Right atrium auricular region (tissue), 2 donors: ENCODE data around the gene HOXA2. TPM values are rescaled to one million over a fixed set of nuclear protein-coding genes. Genes with fewer than 3 reads are reported as not detected.

ENCODE experiments used
- DNase-seq: peaks from one replicate; pipeline ENCODE4 v3.0.0-alpha.2; 2019; ENCODE audit warnings: low spot score
- H3K27ac ChIP-seq, 2 donors: fragments of 200-600 bp; sonication (generic); 1 replicate in 1 of 2; 2 replicates in 1 of 2; pipeline ENCODE4 v1.5.1; 2016 to 2019
- H3K27me3 ChIP-seq, 2 donors: fragments of 200-600 bp; sonication (generic); one replicate each; pipeline versions ENCODE4 v1.5.1 to v1.6.0; 2017 to 2019
- H3K36me3 ChIP-seq: fragments of 200-600 bp; sonication (generic); one replicate; pipeline ENCODE4 v1.5.1; 2016
- H3K4me1 ChIP-seq, 2 donors: fragments of 200-600 bp; sonication (generic); one replicate each; pipeline versions ENCODE4 v1.5.1 to v1.6.0; 2017 to 2019
- H3K4me3 ChIP-seq, 2 donors: fragments of 200-600 bp; sonication (generic); 1 replicate in 1 of 2; 2 replicates in 1 of 2; pipeline ENCODE4 v1.5.1; 2017 to 2019; ENCODE audit warnings: mild to moderate bottlenecking in 1 of 2, moderate library complexity in 1 of 2
- H3K9me3 ChIP-seq, 2 donors: fragments of 200-600 bp; sonication (generic); one replicate each; pipeline ENCODE4 v1.5.1; 2019
- CTCF ChIP-seq, 2 donors: fragments of 200-600 bp; sonication (generic); IDR thresholded peaks; one replicate each; pipeline ENCODE4 v1.5.1; 2019; ENCODE audit warnings: antibody characterized with exemption in 2 of 2
- total RNA-seq, 2 donors: library from RNA; depleted of rRNA; stranded (reverse); fragments of >200 nt; gene quantifications; one replicate each; pipeline ENCODE4 v1.1.0, GENCODE V29; 2016

The HOXA2 gene
- total RNA-seq, 2 donors from 2014 or later, result 0.16 to 0.33 TPM

- peaks cover 0 to 22% of the 10 kb centered on the region in 2 donors for H3K4me1 ChIP-seq
- H3K36me3 ChIP-seq, result no peaks in the 10 kb centered on the region
- no peaks in the 10 kb centered on the region for H3K9me3 ChIP-seq
- peaks cover 22 to 32% of the 10 kb centered on the region in 2 donors for H3K27me3 ChIP-seq
- no peak for DNase-seq
- H3K27ac ChIP-seq, result no peak overlapping the region
- no peak for TF ChIP-seq CTCF (IDR thresholded peaks at IDR 0.05)
- H3K4me3 ChIP-seq, result no peak overlapping the region
Observed at GRCh38 chr7:27093184-27093895, 9.1 kb downstream of the HOXA2 start.

- H3K27me3 ChIP-seq, result peaks cover 17 to 32% of the 10 kb centered on the region in 2 donors
- H3K4me3 ChIP-seq, result no peak overlapping the region
- DNase-seq, result no peak
- H3K27ac ChIP-seq, result no peak overlapping the region
- TF ChIP-seq CTCF (IDR thresholded peaks at IDR 0.05), result no peak
- peaks cover 0 to 5% of the 10 kb centered on the region in 2 donors for H3K9me3 ChIP-seq
- H3K4me1 ChIP-seq, result peaks cover 0 to 16% of the 10 kb centered on the region in 2 donors
- H3K36me3 ChIP-seq, result no peaks in the 10 kb centered on the region
Observed at GRCh38 chr7:27092819-27093110, 9.7 kb downstream of the HOXA2 start.

GRCh38 chr7:27091941-27092818 lies 10.3 kb downstream of the HOXA2 start:
- Histone ChIP-seq H3K36me3 (no peaks in the 10 kb centered on the region), H3K9me3 (peaks cover 0 to 11% of the 10 kb centered on the region in 2 donors), H3K27me3 (peaks cover 12 to 34% of the 10 kb centered on the region in 2 donors), H3K4me1 (peaks cover 0 to 16% of the 10 kb centered on the region in 2 donors), H3K4me3 (no peak overlapping the region), H3K27ac (no peak overlapping the region)
- no peak for TF ChIP-seq CTCF (IDR thresholded peaks at IDR 0.05)
- no peak for DNase-seq

- H3K4me3 ChIP-seq, result no peak overlapping the region
- H3K4me1 ChIP-seq, result peaks cover 0 to 5% of the 10 kb centered on the region in 2 donors
- no peak for TF ChIP-seq CTCF (IDR thresholded peaks at IDR 0.05)
- H3K27me3 ChIP-seq, result peaks cover 11 to 33% of the 10 kb centered on the region in 2 donors
- no peak overlapping the region for H3K27ac ChIP-seq
- H3K36me3 ChIP-seq, result no peaks in the 10 kb centered on the region
- H3K9me3 ChIP-seq, result peaks cover 0 to 11% of the 10 kb centered on the region in 2 donors
- DNase-seq, result no peak
Observed at GRCh38 chr7:27091105-27091504, 11.4 kb downstream of the HOXA2 start.

GRCh38 chr7:27088002-27088922 lies 14.2 kb downstream of the HOXA2 start:
- no peaks in the 10 kb centered on the region for H3K4me1 ChIP-seq
- H3K27ac ChIP-seq, result no peak overlapping the region
- peaks cover 0 to 11% of the 10 kb centered on the region in 2 donors for H3K9me3 ChIP-seq
- peaks cover 3 to 26% of the 10 kb centered on the region in 2 donors for H3K27me3 ChIP-seq
- no peaks in the 10 kb centered on the region for H3K36me3 ChIP-seq
- no peak overlapping the region for H3K4me3 ChIP-seq
- no peak for TF ChIP-seq CTCF (IDR thresholded peaks at IDR 0.05)
- DNase-seq, result no peak
